HUES48 (cell line): ENCODE data around the gene ACSL3.
A peak's percentile ranks its signal among the peaks of the same experiment; 100 is the strongest.

ENCODE experiments used
- H3K27ac ChIP-seq: one replicate; pipeline ENCODE4 v1.7.0; 2013; ENCODE audit warnings: low read depth, low read length, inconsistent platforms
- H3K27me3 ChIP-seq: 2 replicates; pipeline ENCODE4 v1.6.1; 2013; ENCODE audit warnings: mild to moderate bottlenecking, low read length; ENCODE audit not compliant: control insufficient read depth, insufficient read depth
- H3K36me3 ChIP-seq: 2 replicates; pipeline ENCODE4 v1.6.1; 2013; ENCODE audit warnings: low read length; ENCODE audit not compliant: control insufficient read depth, insufficient read depth
- H3K4me1 ChIP-seq: 2 replicates; pipeline ENCODE4 v1.6.1; 2013; ENCODE audit warnings: mild to moderate bottlenecking, low read length; ENCODE audit not compliant: control insufficient read depth, insufficient read depth
- H3K4me3 ChIP-seq: 2 replicates; pipeline ENCODE4 v1.5.1; 2013; ENCODE audit warnings: mild to moderate bottlenecking, low read depth, low read length
- H3K9ac ChIP-seq: 2 replicates; pipeline ENCODE4 v1.6.1; 2013; ENCODE audit warnings: mild to moderate bottlenecking, low read depth, low read length, moderate library complexity
- H3K9me3 ChIP-seq: 2 replicates; pipeline ENCODE4 v1.6.1; 2013; ENCODE audit warnings: low read length; ENCODE audit not compliant: control insufficient read depth, insufficient read depth

The ACSL3 gene

DNA sequence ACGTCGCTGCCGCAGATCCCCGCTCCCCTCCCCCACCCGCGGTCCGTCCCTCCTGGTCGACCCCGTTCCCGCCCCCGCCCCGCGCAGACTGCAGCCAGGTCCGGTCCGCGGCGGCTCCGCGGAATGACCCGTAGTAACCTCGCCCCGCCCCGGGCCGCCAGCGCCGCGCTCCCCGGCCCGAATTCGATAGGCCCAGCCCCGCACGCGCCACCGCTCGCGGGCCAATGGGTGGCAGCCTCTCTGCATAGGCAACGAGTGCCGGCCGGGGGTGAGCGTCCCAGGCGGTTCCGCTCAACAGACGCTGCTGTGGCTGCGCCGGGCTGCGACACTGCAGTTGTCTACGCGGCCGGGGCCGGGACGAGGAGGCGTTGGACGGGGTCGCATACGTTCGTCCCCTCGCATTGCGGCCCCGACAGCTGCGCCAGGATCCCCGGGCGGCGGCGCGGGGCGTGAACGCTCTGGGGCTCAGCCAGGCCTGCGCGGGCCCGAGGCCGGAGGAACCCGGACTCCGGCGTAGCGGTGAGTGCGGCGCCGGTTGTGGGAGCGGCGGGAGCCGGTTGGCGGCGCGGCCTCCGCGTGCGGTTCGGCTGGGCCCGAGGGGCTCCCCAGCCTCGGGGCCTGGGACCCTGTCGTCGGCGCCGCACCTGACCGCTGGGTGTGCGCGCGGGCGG, at the start of gene ACSL3:
Gene ACSL3 (plus strand): TSS at position 297 of the 671 bp plus-strand sequence. CDS start 47,737 bp downstream, outside the sequence.
- Histone ChIP-seq H3K27me3 (no peaks in the 10 kb centered on the region), H3K9ac (peak within 1 kb of the TSS; percentile 79), H3K4me1 (peaks cover 49% of the 10 kb centered on the region), H3K36me3 (no peaks in the 10 kb centered on the region), H3K27ac (peak within 1 kb of the TSS; percentile 94), H3K4me3 (peak within 1 kb of the TSS; percentile 83), H3K9me3 (no peaks in the 10 kb centered on the region)

DNA sequence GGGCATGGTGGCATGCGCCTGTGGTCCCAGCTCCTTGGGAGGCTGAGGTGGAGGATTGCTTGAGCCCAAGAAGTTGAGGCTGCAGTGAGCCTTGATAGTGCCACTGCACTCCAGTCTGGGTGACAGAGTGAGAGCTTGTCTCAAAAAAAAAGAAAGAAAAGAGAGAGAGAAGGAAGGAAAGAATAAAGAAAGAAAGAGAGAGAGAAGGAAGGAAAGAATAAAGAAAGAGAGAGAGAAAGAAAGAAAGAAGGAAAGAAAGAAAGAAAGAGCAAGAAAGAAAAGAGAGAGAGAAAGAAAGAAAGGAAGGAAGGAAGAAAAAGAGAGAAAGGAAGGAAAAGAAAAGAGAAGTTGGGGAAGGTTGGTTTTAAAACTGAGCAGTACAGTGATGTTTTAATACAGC, 49.0 kb upstream of the ACSL3 start:
- Histone ChIP-seq H3K9me3 (peaks cover 3% of the 10 kb centered on the region; the same call in 1 of the 2 replicates), H3K27ac (no peak overlapping the region), H3K4me1 (no peaks in the 10 kb centered on the region), H3K9ac (no peak overlapping the region), H3K4me3 (no peak overlapping the region), H3K36me3 (no peaks in the 10 kb centered on the region), H3K27me3 (no peaks in the 10 kb centered on the region)

GRCh38 chr2:222813177-222813843, 47.5 kb upstream of the ACSL3 start:
- Histone ChIP-seq H3K36me3 (no peaks in the 10 kb centered on the region), H3K9me3 (peaks cover 3% of the 10 kb centered on the region; the same call in 1 of the 2 replicates), H3K9ac (no peak overlapping the region), H3K27ac (no peak overlapping the region), H3K27me3 (no peaks in the 10 kb centered on the region), H3K4me1 (no peaks in the 10 kb centered on the region), H3K4me3 (no peak overlapping the region)

DNA sequence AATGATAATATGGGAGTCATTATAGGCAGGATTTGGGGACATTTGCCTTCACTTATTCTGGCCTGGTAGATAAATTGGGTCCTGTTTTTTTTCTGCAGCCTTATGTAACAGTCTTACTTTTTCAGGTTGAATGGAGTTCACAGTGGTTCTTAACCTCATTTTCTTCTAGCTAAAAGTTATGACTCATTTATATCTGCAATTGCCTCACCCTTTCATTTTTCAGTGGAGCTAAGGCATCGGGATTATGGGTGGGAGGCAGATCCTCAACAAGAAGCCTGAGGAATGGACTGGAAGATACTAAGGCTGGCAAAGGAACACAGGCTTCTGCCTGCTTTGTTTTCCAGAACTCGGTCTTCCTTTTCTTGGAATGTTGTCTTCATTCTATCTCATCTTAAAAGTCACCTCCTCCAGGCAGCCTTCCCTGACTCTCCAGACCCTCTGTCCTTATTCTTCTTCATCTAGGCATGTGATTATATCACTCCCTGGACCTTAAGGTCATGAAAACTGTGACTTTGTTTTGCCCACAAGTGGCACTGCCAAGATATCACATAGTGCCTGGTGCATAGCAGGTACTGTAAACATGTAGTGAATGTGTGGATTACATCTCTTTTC, 41.0 kb upstream of the ACSL3 start:
- Histone ChIP-seq H3K27ac (no peak overlapping the region), H3K9me3 (peaks cover 3% of the 10 kb centered on the region; the same call in 1 of the 2 replicates), H3K4me3 (no peak overlapping the region), H3K9ac (no peak overlapping the region), H3K4me1 (no peaks in the 10 kb centered on the region), H3K27me3 (no peaks in the 10 kb centered on the region), H3K36me3 (no peaks in the 10 kb centered on the region)

DNA sequence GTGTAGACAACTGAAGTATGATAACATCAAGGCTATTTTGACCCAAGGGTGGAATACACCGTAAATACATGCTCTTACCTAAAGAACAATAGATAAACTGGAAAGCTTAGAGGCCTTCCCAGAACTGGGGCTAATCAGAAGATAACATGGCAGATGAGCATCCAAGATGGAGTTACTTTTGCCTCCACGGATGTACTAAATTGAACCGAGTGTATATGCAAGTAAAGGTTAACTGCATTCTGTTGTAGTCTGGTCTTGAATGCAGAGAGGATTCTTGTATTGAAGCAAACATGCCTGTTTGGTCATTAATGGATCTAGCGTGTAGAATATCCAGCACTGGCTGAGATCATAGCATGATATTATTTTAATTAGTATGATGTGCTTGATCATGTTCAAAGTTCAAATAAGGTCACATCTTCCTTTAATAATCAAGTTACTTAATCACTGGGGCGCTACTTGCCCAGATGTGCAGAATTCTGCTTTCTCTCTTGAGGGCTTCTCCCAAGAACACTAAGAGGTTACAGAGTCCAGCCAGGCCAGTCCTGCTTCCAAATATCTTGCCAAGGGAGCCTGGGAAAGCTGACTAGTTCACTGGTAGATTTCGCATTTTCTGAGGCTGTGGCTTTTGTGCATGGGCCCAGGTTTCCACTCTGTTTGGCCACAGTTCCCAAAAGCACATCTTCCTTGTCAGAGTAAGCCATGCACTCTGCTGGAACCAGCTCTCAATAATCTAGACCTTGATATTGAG, 37.5 kb upstream of the ACSL3 start:
- Histone ChIP-seq H3K4me3 (no peak overlapping the region), H3K4me1 (no peaks in the 10 kb centered on the region), H3K27ac (no peak overlapping the region)

GRCh38 chr2:222825031-222825430, 35.8 kb upstream of the ACSL3 start:
- no peak overlapping the region for H3K9ac ChIP-seq
- H3K27ac ChIP-seq = no peak overlapping the region
- H3K27me3 ChIP-seq = no peaks in the 10 kb centered on the region

More for the DNA sequence above, 37.5 kb upstream of the ACSL3 start:
- Histone ChIP-seq H3K36me3 (no peaks in the 10 kb centered on the region), H3K9me3 (no peaks in the 10 kb centered on the region), H3K27me3 (no peaks in the 10 kb centered on the region), H3K9ac (no peak overlapping the region)

GRCh38 chr2:222827417-222827816, 33.4 kb upstream of the ACSL3 start:
- H3K9ac ChIP-seq = no peak overlapping the region
- no peaks in the 10 kb centered on the region for H3K36me3 ChIP-seq
- H3K9me3 ChIP-seq = no peaks in the 10 kb centered on the region
- no peaks in the 10 kb centered on the region for H3K27me3 ChIP-seq
- no peak overlapping the region for H3K27ac ChIP-seq
- H3K4me3 ChIP-seq = no peak overlapping the region
- H3K4me1 ChIP-seq = no peaks in the 10 kb centered on the region

More at GRCh38 chr2:222825031-222825430, 35.8 kb upstream of the ACSL3 start:
- Histone ChIP-seq H3K9me3 (no peaks in the 10 kb centered on the region), H3K4me1 (no peaks in the 10 kb centered on the region), H3K36me3 (no peaks in the 10 kb centered on the region), H3K4me3 (no peak overlapping the region)

- Histone ChIP-seq H3K36me3 (no peaks in the 10 kb centered on the region), H3K4me3 (no peak overlapping the region), H3K27me3 (no peaks in the 10 kb centered on the region), H3K9me3 (no peaks in the 10 kb centered on the region), H3K9ac (no peak overlapping the region), H3K4me1 (no peaks in the 10 kb centered on the region), H3K27ac (no peak overlapping the region)
These were observed 32.3 kb upstream of the ACSL3 start for GRCh38 chr2:222828572-222828971.

- Histone ChIP-seq H3K27me3 (no peaks in the 10 kb centered on the region), H3K9ac (no peak overlapping the region), H3K36me3 (no peaks in the 10 kb centered on the region), H3K27ac (no peak overlapping the region), H3K9me3 (no peaks in the 10 kb centered on the region), H3K4me1 (no peaks in the 10 kb centered on the region), H3K4me3 (no peak overlapping the region)
These were observed 30.7 kb upstream of the ACSL3 start for GRCh38 chr2:222830164-222830563.

GRCh38 chr2:222833410-222833809, 27.4 kb upstream of the ACSL3 start:
- H3K9ac ChIP-seq = no peak overlapping the region
- no peaks in the 10 kb centered on the region for H3K4me1 ChIP-seq
- no peak overlapping the region for H3K4me3 ChIP-seq
- no peaks in the 10 kb centered on the region for H3K36me3 ChIP-seq
- H3K27ac ChIP-seq = no peak overlapping the region
- H3K9me3 ChIP-seq = no peaks in the 10 kb centered on the region
- no peaks in the 10 kb centered on the region for H3K27me3 ChIP-seq
